HG02763 (cell line): ENCODE measurements around the gene OMG.
"Not testable (repeated sequence)": the region's sequence is repeated elsewhere in the genome, so short reads cannot be mapped to it uniquely, and the experiment has no call there.

Source experiments
- ATAC-seq: cut with Tn5 transposase; IDR thresholded peaks from one replicate; pipeline ENCODE4 v1.9.1; 2021; ENCODE audit warnings: mild to moderate bottlenecking, moderate library complexity; ENCODE audit not compliant: unreplicated experiment

The OMG gene

DNA sequence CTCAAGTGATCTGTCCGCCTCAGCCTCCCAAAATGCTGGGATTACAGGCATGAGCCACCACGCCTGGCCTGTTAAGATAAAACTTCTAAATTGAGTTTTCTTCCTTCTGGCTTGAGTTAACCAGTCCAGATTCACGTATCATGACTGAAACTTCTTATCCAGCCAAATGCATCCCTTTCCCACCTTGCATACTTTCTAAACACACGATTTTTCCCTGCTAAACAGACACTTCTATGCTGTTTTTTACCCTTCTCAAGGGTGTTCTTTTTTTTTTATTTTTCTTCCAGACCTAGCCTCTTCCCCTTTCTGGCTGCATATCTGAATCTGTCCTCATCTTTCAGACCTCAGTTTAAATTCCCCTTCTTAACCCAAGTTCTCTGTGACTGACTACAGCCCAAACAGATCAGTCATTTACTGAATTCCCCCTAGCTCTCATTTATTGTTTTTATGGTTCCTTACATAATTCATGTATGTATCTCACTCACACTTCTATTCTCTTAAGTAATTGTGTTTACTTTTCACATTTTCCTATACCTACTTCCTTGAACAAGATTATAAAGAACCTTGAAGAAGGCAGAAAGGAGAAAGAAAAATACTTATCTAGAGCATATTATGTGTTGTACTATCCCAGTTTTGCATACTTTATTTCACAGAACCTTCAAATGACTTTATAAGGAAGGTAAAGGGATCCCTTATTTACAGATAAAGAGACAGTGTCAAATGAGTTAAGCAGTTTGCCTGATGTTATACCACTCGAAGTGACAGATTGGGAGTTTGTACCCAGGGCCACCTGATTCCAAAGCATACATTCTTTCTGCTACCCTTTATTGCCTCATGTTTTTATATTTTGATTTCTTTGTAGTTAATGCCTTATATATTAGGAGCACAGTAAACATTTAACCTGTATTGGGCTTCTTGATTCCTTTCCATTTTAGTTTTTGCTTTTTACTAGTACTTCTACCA lies 11.6 kb upstream of the OMG start:
- no peak for ATAC-seq

GRCh38 chr17:31307640-31308039 lies 10.6 kb upstream of the OMG start:
- ATAC-seq: no peak

- no peak for ATAC-seq
These were observed 2.6 kb upstream of the OMG start for GRCh38 chr17:31299624-31300023.

- no peak for ATAC-seq
These were observed 897 bp downstream of the OMG start for GRCh38 chr17:31296142-31296541.

- no peak for ATAC-seq
These were observed 1.6 kb downstream of the OMG start for GRCh38 chr17:31295489-31295871.

- ATAC-seq: no peak
These were observed 2.1 kb downstream of the OMG start for GRCh38 chr17:31294820-31295488.

DNA sequence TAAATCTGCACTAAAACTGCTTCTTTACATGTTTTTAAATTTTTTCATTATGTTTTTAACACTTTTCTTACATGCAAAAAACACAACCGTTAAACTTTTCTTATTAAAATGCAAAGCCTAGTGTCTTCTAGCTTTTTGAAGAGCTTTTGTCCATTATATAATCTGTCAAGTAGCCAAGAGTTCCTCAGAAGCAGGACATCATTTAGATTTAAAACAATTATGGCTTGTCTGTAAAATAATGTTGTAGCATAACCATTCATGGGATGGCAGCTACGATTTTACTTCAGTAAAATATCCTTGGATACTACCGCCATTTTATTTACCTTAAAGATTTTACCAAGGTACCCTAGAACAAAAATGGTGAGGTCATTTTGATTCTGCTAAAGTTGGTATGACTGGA lies 2.8 kb downstream of the OMG start:
- ATAC-seq: no peak

GRCh38 chr17:31293581-31293980 lies 3.5 kb downstream of the OMG start:
- ATAC-seq: no peak

- no peak for ATAC-seq
These were observed 5.2 kb downstream of the OMG start for GRCh38 chr17:31291820-31292219.

- ATAC-seq: no peak
These were observed 7.2 kb downstream of the OMG start for GRCh38 chr17:31289790-31290189.

GRCh38 chr17:31287932-31288331 lies 9.1 kb downstream of the OMG start:
- ATAC-seq: not testable (repeated sequence)

DNA sequence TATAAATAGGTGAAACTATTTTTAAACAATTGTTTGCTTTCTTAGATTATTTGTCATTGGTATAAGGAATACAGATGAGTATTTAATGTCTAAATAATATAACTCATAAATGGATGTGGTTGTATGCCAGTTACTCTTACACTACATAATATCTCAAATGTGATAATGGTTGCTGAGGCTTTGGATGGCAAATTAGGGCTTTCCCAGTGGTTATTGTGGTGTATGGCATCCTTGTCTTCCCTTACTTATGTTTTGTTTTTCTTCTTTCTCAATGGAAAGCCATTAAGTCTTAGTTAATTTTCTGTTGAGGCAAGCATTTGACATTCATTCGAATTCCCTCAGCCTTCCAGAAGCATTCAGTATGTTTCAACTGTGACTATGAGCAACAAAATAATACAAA lies 10.5 kb downstream of the OMG start:
- ATAC-seq: no peak

DNA sequence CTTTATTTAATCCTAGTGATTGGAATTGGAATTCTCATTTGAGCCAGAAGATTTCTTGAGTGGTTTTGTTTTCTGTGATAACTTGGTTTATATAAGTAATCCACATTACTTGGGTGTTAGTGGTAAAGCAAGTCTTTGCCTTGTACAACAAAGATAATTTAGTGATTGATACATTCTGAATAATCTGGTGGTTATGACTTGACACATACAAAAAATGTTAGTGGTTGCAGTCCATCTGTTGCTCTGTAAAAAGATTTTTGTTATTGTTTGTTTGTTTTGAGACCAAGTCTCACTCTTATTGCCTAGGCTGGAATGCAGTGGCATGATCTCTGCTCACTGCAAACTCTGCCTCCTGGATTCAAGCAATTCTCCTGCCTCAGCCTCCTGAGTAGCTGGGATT lies 13.2 kb downstream of the OMG start:
- ATAC-seq: no peak

DNA sequence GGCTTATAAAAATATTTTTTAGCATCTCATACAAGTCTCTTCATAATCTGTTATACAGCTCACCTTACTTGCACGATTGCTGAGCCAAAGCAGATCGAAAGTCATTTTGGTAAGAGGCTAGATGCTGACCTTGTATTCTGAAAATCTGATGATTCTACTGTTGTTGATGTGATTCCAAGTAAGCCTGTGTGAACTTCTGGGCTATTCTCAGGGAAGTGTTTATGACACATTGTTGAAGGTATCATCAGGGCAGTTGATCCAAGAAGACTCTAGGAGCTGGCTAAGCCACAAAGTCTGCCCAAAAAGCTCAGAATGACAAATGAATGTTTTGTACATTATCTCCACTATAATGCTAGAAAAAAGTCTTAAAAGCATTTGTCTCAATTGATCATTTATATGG lies 16.0 kb downstream of the OMG start:
- no peak for ATAC-seq

- no peak for ATAC-seq
These were observed 17.6 kb downstream of the OMG start for GRCh38 chr17:31279401-31279800.

- ATAC-seq: no peak
These were observed 21.9 kb downstream of the OMG start for GRCh38 chr17:31275116-31275515.

DNA sequence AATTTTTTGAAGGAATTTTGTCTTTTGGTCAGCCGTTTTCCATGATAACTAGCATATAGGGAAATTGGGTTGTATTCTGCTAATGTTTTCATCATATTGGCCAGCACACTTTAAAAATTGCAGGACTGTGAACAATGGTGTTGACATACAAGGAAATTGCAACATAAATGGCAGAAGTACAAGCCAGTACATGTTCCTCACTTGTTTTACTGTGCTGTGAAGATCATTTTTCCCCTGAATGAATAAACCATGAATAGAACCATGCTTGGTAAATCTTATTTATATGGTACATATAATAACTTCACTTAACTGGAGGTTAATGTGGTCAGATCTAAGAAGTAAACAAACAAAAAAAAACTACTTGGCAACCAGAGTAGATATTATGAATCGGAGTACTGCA lies 22.8 kb downstream of the OMG start:
- ATAC-seq: no peak

- no peak for ATAC-seq
These were observed 23.5 kb downstream of the OMG start for GRCh38 chr17:31273516-31273915.

GRCh38 chr17:31272803-31273202 lies 24.2 kb downstream of the OMG start:
- no peak for ATAC-seq

- no peak for ATAC-seq
These were observed 24.8 kb downstream of the OMG start for GRCh38 chr17:31272236-31272635.

DNA sequence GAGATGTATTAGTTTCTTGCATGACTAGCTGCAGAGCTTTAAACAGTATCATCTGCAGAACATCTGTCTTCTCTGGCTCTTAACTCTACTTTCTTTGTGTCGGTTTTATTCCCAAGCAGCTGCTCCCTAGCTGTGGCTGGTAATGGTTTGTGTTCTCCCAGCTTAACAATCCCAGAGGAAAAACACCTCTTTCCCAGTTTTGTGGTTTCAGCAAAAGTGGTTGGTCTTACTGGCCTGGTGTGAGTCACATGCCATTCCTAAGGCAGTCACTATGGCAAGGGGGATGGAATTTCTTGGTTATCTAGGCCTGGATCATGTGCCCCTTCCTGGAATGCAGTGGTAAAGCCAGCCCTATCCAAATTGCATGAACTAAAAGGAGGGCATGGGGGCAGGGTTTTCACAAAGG lies 27.5 kb downstream of the OMG start:
- ATAC-seq: no peak

GRCh38 chr17:31269036-31269577 lies 27.9 kb downstream of the OMG start:
- ATAC-seq: no peak
